ENCODE data around the gene EP400.

- TF ChIP-seq POLR2A (IDR thresholded peaks at IDR 0.05) (no peak), CTCF (IDR thresholded peaks at IDR 0.05) (no peak)
These were observed 167.2 kb downstream of the EP400 start for GRCh38 chr12:132116709-132117557.
